Ectodermal cell (in vitro differentiated cells): Measurements from ENCODE around the gene PPFIA1.
A peak's percentile ranks its signal among the peaks of the same experiment; 100 is the strongest.
"Not testable (repeated sequence)": the region's sequence is repeated elsewhere in the genome, so short reads cannot be mapped to it uniquely, and the experiment has no call there.

ENCODE experiments used
- H3K27ac ChIP-seq: 2 replicates; pipeline ENCODE4 v1.7.0; 2013; ENCODE audit warnings: mild to moderate bottlenecking, low read depth, low read length; ENCODE audit not compliant: insufficient read depth, poor library complexity, severe bottlenecking
- H3K27me3 ChIP-seq: 2 replicates; pipeline ENCODE4 v1.7.0; 2013; ENCODE audit warnings: mild to moderate bottlenecking, low read length; ENCODE audit not compliant: insufficient read depth, control insufficient read depth, poor library complexity, severe bottlenecking
- H3K36me3 ChIP-seq: one replicate; pipeline ENCODE4 v1.7.0; 2013; ENCODE audit warnings: low read length; ENCODE audit not compliant: control insufficient read depth, insufficient read depth
- H3K4me1 ChIP-seq: one replicate; pipeline ENCODE4 v1.7.0; 2013; ENCODE audit warnings: low read length; ENCODE audit not compliant: control insufficient read depth, insufficient read depth
- H3K4me3 ChIP-seq: 2 replicates; pipeline ENCODE4 v1.7.0; 2013; ENCODE audit warnings: low read depth, low read length, control low read depth; ENCODE audit not compliant: insufficient read depth
- H3K9me3 ChIP-seq: 2 replicates; pipeline ENCODE4 v1.7.0; 2013; ENCODE audit warnings: mild to moderate bottlenecking, low read length, moderate library complexity; ENCODE audit not compliant: control insufficient read depth
- WGBS, 2 experiments: methylation state at CpG; one replicate each; pipeline ENCODE4 v1.1.7; 2013; ENCODE audit warnings: missing lambda C conversion rate in 2 of 2; 5-methylcytosine and 5-hydroxymethylcytosine counted together

The PPFIA1 gene

DNA sequence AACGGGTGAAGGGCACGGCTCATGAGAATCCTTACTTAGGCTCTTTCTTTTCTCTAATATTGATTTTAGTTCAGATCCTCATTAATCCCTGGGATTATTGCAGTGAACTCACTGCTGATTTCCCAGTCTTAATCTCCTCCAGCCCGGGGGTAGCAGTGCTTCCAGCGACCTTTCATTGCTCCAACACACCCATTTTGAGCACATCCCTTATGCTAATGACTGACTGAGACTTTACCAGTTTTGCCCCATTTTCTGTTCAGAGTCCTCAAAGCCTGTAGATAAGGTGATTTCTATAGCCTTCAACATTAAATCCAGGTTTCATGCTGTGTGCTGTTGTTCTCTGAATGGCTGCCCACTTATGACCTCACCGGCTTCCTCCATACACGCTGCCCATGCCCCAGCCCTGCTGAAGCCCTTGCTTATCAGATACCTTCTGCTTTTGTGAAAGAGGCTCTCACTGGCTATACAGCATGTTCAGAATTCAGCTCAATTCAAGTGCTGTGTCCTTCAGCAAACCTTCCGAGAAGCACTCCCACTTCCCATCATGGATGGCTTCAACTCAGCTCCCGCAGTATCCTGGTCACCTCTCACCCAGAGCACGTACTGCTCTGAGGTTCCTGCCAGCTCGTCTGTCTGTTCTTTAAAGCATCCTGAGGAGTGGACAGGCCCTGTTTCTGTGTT is 49.0 kb downstream of the PPFIA1 start:
- no peak overlapping the region for H3K4me3 ChIP-seq
- no peaks in the 10 kb centered on the region for H3K36me3 ChIP-seq
- H3K27ac ChIP-seq: no peak overlapping the region
- 85 to 86% methylated on average over 10 of the region's 10 CpGs for WGBS, 2 experiments
- no peaks in the 10 kb centered on the region for H3K9me3 ChIP-seq
- H3K27me3 ChIP-seq: no peaks in the 10 kb centered on the region
- H3K4me1 ChIP-seq: peaks cover 33% of the 10 kb centered on the region

DNA sequence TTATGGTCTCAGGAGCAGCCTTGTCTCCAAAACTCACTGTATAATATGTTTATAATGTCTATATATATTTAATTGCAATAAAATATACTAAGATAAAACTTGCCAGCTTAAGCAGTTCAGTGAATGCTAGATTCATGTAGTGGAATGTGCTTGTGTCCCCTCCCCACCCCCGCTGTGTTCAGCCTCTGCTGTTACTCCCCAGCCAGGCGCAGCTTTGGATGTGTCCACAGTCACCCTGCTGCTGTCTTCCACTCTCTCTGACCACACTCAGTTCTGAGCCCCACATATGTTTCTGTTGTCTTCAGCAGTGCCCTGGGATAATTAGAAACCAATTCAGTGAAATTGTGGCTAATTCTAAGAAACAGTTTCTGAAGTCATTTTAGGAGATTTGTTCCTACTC is 52.2 kb downstream of the PPFIA1 start:
- H3K27ac ChIP-seq: no peak overlapping the region
- WGBS, 2 experiments: 79 to 94% methylated on average over 2 of the region's 2 CpGs
- peaks cover 35% of the 10 kb centered on the region for H3K4me1 ChIP-seq

DNA sequence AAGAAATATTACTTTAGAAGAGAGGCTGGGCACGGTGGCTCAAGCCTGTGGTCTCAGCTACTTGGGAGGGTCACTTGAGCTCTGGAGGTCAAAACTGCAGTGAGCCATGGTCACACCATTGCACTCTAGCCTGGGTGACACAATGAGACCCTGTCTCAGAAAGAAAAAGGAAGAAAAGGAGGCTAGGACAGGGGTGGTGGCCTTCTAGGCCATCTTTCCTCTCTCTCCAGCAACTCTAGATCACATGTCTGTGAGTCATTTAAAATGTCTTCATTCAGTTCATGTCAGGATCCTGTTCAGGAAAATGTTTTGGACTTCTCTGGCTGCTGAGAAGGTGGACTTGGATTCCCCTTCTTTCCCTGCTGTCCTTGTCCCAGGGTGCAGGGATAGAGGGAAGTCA is 53.3 kb downstream of the PPFIA1 start:
- Histone ChIP-seq H3K27ac (peak overlapping the region; percentile 55), H3K4me1 (peaks cover 29% of the 10 kb centered on the region), H3K27me3 (no peaks in the 10 kb centered on the region), H3K36me3 (peaks cover 32% of the 10 kb centered on the region), H3K4me3 (no peak overlapping the region), H3K9me3 (no peaks in the 10 kb centered on the region)
- WGBS, 2 experiments: 92 to 96% methylated on average over 1 of the region's 1 CpG

More for the DNA sequence above, 52.2 kb downstream of the PPFIA1 start:
- no peaks in the 10 kb centered on the region for H3K9me3 ChIP-seq
- H3K4me3 ChIP-seq: no peak overlapping the region
- H3K27me3 ChIP-seq: no peaks in the 10 kb centered on the region
- peaks cover 20% of the 10 kb centered on the region for H3K36me3 ChIP-seq

DNA sequence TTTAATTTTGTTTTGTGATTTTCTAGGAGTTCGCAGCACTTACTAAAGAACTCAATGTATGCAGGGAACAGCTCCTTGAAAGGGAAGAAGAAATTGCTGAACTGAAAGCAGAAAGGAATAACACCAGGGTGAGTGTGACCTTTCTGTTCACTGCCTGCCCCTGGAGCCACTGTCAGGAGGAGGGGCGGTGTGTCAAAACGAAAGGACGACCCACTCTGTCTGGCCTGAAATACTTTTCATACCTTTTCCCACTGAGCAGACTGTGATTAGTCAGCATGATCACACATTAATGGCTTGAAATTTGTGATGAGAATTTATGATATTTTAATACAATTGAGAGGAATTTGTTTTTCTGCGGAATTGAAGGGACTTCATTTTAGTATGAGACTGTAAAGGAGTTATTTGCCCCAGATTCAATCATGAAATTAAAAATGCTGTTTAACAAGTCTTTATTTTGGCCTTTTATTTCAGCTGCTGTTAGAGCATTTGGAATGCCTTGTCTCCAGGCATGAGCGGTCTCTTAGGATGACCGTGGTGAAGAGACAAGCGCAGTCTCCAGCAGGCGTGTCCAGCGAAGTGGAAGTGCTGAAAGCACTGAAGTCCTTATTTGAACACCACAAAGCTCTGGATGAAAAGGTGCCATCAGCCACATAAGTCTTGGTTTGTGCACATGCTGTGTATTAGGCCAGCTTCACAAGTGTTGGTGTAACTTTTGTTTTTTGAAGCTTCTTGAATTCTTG is 54.1 kb downstream of the PPFIA1 start:
- peak overlapping the region; percentile 55 for H3K27ac ChIP-seq
- H3K4me3 ChIP-seq: no peak overlapping the region
- no peaks in the 10 kb centered on the region for H3K9me3 ChIP-seq
- 79 to 81% methylated on average over 10 of the region's 10 CpGs for WGBS, 2 experiments
- H3K4me1 ChIP-seq: peaks cover 27% of the 10 kb centered on the region
- H3K27me3 ChIP-seq: no peaks in the 10 kb centered on the region
- peaks cover 34% of the 10 kb centered on the region for H3K36me3 ChIP-seq

DNA sequence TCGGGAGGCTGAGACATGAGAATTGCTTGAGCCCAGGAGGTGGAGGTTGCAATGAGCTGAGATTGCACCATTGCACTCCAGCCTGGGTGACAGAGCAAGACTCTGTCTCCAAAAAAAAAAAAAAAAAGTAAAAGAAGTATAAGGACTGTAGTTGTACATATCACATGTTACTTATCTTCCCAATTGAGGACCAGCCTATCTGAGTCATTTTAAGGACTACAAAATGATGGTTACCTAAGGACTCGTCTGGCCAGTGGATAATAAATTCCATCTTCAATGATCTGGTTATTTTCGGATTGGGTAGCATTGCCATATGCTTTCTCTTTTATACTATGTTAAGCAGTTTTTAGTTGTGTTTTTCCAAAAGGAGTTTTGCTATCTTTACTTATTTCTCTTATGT is 55.3 kb downstream of the PPFIA1 start:
- peaks cover 27% of the 10 kb centered on the region for H3K4me1 ChIP-seq
- no peaks in the 10 kb centered on the region for H3K9me3 ChIP-seq
- H3K27ac ChIP-seq: no peak overlapping the region
- no peak overlapping the region for H3K4me3 ChIP-seq
- 87 to 91% methylated on average over 3 of the region's 3 CpGs for WGBS, 2 experiments
- peaks cover 42% of the 10 kb centered on the region for H3K36me3 ChIP-seq
- no peaks in the 10 kb centered on the region for H3K27me3 ChIP-seq

DNA sequence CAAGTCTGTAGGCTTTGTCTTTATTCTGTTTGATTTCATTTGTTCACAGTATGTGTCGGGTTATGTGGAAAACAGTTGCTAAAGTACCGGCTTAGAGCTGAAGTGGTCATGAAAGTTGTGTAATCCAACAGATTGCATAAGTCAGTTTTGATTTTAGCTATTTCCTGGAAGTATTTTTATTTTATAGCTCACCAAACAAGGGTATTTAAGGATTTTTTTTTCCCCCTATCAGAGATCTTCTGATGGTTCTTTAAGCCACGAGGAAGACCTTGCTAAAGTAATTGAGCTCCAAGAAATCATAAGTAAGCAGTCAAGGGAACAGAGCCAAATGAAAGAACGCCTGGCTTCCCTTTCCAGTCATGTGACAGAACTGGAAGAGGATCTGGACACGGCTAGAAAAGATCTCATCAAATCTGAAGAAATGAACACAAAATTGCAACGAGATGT is 55.9 kb downstream of the PPFIA1 start:
- WGBS, 2 experiments: 93 to 95% methylated on average over 6 of the region's 6 CpGs
- H3K27me3 ChIP-seq: no peaks in the 10 kb centered on the region

DNA sequence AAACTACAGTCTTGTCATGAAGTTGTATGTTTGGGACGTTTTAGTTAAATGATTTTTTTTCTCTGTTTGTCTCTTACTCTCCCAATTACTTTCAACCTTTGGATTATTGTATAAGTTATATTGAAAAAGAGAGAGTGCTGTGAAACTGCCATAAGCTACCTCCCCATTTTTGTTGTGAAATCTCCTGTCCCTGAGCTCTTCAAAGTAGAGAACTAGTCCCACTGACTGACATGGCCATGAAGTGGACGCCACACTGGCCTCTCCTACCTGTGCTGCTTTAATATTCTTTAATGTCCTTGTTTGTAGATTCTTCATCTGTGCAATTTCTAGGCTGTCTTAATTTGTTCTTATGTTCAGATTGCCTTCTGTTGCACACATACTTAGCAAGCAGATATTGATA is 56.3 kb downstream of the PPFIA1 start:
- no peak overlapping the region for H3K4me3 ChIP-seq
- H3K4me1 ChIP-seq: peaks cover 27% of the 10 kb centered on the region
- WGBS, 2 experiments: 98 to 100% methylated on average over 1 to 2 of the region's 2 CpGs
- H3K27ac ChIP-seq: no peak overlapping the region
- H3K27me3 ChIP-seq: no peaks in the 10 kb centered on the region
- H3K36me3 ChIP-seq: peaks cover 44% of the 10 kb centered on the region
- no peaks in the 10 kb centered on the region for H3K9me3 ChIP-seq

More for the DNA sequence above, 55.9 kb downstream of the PPFIA1 start:
- Histone ChIP-seq H3K9me3 (no peaks in the 10 kb centered on the region), H3K4me1 (peaks cover 27% of the 10 kb centered on the region), H3K36me3 (peaks cover 42% of the 10 kb centered on the region), H3K4me3 (no peak overlapping the region), H3K27ac (no peak overlapping the region)

DNA sequence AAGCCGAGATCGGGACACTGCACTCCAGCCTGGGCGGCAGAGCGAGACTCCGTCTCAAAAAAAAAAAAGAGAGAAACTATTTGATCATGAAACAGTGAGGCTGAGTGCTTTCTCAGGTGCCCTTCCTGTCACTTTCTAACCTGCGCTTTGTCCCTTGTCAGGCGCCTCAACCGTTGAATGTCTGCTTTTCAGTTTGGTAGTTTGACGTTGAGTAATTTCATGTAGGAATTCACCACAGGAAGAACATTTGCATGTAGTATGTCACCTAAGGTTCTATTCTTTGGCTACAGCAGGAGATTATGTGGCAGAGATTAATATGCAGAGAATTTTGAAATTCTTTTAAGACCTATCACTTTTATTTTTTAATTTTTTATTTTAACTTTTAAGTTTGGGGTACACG is 57.2 kb downstream of the PPFIA1 start:
- 94 to 95% methylated on average over 9 to 10 of the region's 10 CpGs for WGBS, 2 experiments
- Histone ChIP-seq H3K4me1 (peaks cover 19% of the 10 kb centered on the region), H3K27me3 (no peaks in the 10 kb centered on the region), H3K4me3 (no peak overlapping the region), H3K9me3 (no peaks in the 10 kb centered on the region), H3K36me3 (peaks cover 49% of the 10 kb centered on the region), H3K27ac (no peak overlapping the region)

DNA sequence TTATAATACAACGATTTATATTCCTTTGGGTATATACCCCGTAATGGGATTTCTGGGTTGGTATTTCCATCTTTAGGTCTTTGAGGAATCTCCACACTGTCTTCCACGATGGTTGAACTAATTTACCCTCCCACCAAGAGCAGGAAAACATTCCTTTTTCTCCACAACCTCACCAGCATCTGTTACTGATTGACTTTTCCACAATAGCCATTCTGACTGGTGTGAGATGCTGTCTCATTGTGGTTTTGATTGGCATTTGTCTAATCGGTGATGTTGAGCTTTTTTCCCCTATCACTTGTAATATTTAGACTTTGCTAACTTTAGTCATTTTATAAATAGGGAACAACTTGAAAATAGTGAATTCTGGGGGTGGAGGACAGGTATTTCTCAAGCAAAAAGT is 58.1 kb downstream of the PPFIA1 start:
- Histone ChIP-seq H3K27me3 (no peaks in the 10 kb centered on the region), H3K4me1 (peaks cover 12% of the 10 kb centered on the region), H3K36me3 (peaks cover 56% of the 10 kb centered on the region), H3K4me3 (no peak overlapping the region), H3K27ac (no peak overlapping the region), H3K9me3 (no peaks in the 10 kb centered on the region)
- 90 to 96% methylated on average over 3 to 4 of the region's 4 CpGs for WGBS, 2 experiments

DNA sequence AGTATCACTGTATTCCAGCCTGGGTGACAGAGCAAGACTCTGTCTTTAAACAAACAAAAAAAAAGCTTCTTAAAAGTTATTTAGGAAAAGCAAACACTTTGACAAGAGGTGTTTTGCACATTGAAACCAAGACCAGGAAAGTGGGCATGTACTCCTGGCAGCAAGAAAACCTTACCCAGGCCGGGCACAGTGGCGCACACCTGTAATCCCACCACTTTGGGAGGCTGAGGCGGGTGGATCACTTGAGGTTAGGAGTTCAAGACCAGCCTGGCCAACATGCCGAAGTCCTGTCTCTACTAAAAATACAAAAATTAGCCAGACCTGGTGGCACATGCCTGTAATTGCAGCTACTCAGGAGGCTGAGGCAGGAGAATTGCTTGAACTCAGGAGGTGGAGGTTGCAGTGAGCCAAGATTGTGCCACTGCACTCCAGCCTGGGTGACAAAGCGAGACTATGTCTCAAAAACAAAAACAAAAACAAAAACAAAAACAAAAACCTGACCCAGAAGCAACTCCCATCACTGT is 60.9 kb downstream of the PPFIA1 start:
- not testable (repeated sequence) for H3K9me3 ChIP-seq, H3K27me3 ChIP-seq, H3K4me1 ChIP-seq, H3K27ac ChIP-seq, H3K4me3 ChIP-seq
- WGBS, 2 experiments: 87 to 94% methylated on average over 5 of the region's 5 CpGs
- H3K36me3 ChIP-seq: peaks cover 67% of the 10 kb centered on the region
